ENCODE results near the gene SLC4A5. TPM values are rescaled to one million over a fixed set of nuclear protein-coding genes. Genes with fewer than 3 reads are reported as not detected.

Gene SLC4A5
- total and polyA plus RNA-seq, 8 donors = 0.12 to 4.8 (median 0.58) TPM; not detected in 1

DNA sequence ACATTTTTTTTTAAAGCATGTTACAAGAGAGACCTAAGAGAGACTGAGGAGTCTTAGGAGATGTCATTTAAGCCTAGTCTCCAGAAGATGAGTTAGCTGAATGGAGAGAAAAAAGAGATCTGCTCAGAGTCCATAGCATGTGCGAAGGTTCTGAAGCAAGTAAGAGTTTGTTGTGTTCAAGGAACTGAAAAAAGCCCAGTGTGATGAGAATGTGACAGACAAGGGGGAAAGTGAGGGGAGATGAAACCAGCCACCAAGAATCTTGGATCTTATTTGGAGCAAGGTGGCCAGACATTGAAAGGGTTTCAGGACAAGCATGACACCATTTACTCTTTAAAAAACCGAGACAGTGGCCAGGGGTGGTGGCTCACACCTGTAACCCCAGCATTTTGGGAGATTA, 159.3 kb downstream of the SLC4A5 start:
- H3K27me3 ChIP-seq = no peaks in the 10 kb centered on the region
- WGBS, 5 donors = 83 to 91% (median 84%) methylated on average over 2 of the region's 2 CpGs
- no peak overlapping the region for H3K4me3 ChIP-seq
- H3K9me3 ChIP-seq = no peaks in the 10 kb centered on the region
- DNase-seq = no peak
- H3K27ac ChIP-seq = no peak overlapping the region
- intact Hi-C loops (cut with DNase I; ENCODE audit: low total_unique reads) = no loop called here
- TF ChIP-seq POLR2A (IDR thresholded peaks at IDR 0.05) (no peak), EP300 (IDR thresholded peaks at IDR 0.05) (no peak), POLR2AphosphoS5 (IDR thresholded peaks at IDR 0.05) (no peak)
- TF ChIP-seq, protein P1, sequence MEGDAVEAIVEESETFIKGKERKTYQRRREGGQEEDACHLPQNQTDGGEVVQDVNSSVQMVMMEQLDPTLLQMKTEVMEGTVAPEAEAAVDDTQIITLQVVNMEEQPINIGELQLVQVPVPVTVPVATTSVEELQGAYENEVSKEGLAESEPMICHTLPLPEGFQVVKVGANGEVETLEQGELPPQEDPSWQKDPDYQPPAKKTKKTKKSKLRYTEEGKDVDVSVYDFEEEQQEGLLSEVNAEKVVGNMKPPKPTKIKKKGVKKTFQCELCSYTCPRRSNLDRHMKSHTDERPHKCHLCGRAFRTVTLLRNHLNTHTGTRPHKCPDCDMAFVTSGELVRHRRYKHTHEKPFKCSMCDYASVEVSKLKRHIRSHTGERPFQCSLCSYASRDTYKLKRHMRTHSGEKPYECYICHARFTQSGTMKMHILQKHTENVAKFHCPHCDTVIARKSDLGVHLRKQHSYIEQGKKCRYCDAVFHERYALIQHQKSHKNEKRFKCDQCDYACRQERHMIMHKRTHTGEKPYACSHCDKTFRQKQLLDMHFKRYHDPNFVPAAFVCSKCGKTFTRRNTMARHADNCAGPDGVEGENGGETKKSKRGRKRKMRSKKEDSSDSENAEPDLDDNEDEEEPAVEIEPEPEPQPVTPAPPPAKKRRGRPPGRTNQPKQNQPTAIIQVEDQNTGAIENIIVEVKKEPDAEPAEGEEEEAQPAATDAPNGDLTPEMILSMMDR (IDR thresholded peaks at IDR 0.05) = no peak
- peaks cover 0 to 6% (median 0%) of the 10 kb centered on the region in 4 donors for H3K4me1 ChIP-seq
- no peaks in the 10 kb centered on the region for H3K36me3 ChIP-seq

DNA sequence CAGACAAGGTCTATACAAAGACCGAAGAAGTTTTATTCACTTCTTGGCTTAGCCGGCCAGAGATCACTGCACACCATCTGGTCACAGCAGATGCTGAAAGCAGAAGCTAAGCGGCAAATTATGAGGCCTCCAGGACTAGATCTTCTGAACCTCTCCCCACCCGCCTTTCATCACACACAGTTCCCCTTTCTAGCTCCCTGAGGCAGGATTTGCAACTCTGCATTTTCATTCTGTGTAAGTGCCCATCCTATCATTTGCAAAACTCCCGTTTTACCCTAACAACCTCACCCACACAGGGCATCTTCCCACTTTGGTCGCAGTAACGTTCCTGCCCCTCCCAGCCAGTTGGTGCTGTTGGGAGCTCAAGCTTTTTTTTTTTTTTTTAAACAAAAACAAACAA, 161.5 kb downstream of the SLC4A5 start:
- DNase-seq = peak in 1 of 2 donors; percentile 65
- Histone ChIP-seq H3K4me1 (peaks cover 10 to 18% (median 11%) of the 10 kb centered on the region in 4 donors), H3K36me3 (peaks cover 0 to 3% (median 0%) of the 10 kb centered on the region in 4 donors), H3K4me3 (no peak overlapping the region), H3K27me3 (no peaks in the 10 kb centered on the region), H3K9me3 (no peaks in the 10 kb centered on the region), H3K27ac (peak overlapping the region in 2 of 5 donors; percentile 42 to 72)
- intact Hi-C loops (cut with DNase I; ENCODE audit: low total_unique reads) = no loop called here
- TF ChIP-seq, protein P1 (IDR thresholded peaks at IDR 0.05) = no peak
- no peak for TF ChIP-seq POLR2AphosphoS5 (IDR thresholded peaks at IDR 0.05)
- TF ChIP-seq POLR2A (IDR thresholded peaks at IDR 0.05) = no peak
- TF ChIP-seq EP300 (IDR thresholded peaks at IDR 0.05) = no peak
- WGBS, 5 donors = 38 to 54% (median 48%) methylated on average over 7 of the region's 7 CpGs

DNA sequence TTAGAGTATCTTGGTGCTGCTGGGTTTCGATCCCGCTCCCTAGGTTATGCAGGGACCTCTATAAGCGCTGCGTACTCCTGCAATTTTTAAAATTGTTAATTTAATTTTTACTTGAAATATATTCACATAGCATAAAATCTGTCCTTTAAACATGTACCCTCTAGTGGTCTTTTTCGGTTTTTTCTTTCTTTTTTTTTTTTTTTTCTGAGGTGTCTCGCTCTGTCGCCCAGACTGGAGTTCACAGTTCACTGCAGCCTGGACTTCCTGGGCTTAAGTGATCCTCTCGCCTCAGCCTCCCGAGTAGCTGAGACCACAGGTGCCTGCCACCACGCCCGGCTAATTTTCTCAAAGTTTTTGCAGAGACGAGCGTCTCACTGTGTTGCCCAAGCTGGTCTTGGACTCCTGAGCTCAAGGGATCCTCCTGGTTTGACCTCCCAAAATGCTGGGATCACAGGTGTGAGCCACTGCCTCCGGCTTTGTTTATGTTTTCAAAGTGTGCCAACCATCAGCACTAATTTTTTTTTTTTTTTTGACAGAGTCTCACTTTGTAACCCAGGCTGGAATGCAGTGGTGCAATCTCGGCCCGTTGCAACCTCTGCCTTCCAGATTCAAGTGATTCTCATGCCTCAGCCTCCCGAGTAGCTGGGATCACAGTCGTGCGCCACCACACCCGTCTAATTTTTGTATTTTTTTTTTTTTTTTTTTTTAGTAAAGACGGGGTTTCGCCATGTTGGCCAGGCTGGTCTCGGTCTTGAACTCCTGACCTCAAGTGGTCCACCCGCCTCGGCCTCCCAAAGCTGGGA, 164.0 kb downstream of the SLC4A5 start:
- DNase-seq = no peak
- Histone ChIP-seq H3K36me3 (peaks cover 0 to 4% (median 2%) of the 10 kb centered on the region in 4 donors), H3K27me3 (no peaks in the 10 kb centered on the region), H3K9me3 (no peaks in the 10 kb centered on the region), H3K27ac (peak overlapping the region; percentile 97 to 99 (median 98)), H3K4me3 (peak overlapping the region; percentile 83 to 98 (median 91)), H3K4me1 (peaks cover 16 to 40% (median 28%) of the 10 kb centered on the region in 4 donors)
- TF ChIP-seq, protein P1 (IDR thresholded peaks at IDR 0.05) = peak in 5 of 7 experiments; percentile 3 to 40 (median 14)
- TF ChIP-seq EP300 (IDR thresholded peaks at IDR 0.05) = no peak
- WGBS, 5 donors = 49 to 55% (median 53%) methylated on average over 23 to 25 of the region's 25 CpGs
- intact Hi-C loops (cut with DNase I; ENCODE audit: low total_unique reads) = no loop called here

DNA sequence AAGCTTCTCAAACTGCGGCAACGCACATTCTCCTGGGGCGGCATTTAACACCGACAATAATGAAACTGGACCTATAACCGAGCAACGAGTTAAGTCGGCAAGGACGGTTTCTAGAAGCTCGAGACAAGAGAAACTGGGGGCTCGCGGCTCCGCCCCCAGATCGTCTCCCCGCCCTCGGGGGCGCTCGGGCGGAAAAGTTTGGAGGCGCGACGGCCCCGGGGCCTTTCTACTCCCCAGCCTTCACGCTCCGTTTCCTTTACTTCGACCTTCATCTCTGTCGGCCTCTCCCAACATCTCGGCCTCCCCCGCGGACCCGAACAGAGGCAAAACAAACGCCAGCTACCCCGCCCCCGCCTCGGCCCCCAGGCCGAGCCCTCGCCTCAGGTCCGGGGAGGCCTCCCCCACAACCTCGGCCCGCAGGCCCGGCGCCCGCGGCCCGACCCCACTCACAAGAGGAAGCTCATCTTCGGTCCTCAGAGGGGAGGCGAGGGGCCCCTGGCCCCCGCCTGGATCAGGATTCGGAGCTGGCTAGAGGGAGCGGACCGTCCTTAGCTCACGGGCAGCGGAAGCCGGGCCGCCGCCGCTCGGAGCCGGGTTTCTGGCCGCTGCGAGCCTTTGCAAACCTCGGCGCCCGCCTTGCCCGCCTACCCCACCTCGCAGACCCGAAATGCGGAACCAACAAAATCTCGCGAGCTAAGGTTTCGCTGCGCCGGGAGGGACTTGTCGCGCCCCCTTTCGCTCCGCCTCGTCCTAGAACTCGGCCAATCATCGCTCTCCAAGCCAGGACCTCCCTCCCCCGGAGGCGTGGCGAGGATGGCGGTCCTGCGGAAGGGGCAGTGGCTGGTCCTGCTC, 164.8 kb downstream of the SLC4A5 start, which contains the start of gene MOB1A:
Gene MOB1A, minus strand, starts transcription at position 669 of the 852 bp plus-strand sequence. Its CDS starts 205 bp downstream, at position 464.
- Histone ChIP-seq H3K4me1 (peaks cover 16 to 43% (median 30%) of the 10 kb centered on the region in 4 donors), H3K9me3 (no peaks in the 10 kb centered on the region), H3K4me3 (peak within 1 kb of the TSS; percentile 83 to 98 (median 91)), H3K27ac (peak within 1 kb of the TSS; percentile 97 to 99 (median 98)), H3K36me3 (peaks cover 0 to 4% (median 2%) of the 10 kb centered on the region in 4 donors), H3K27me3 (no peaks in the 10 kb centered on the region)
- intact Hi-C loops (cut with DNase I; ENCODE audit: low total_unique reads) = no loop called here
- TF ChIP-seq POLR2AphosphoS5 (IDR thresholded peaks at IDR 0.05) = peak; percentile 72 to 96 (median 93)
- TF ChIP-seq EP300 (IDR thresholded peaks at IDR 0.05) = no peak
- TF ChIP-seq, protein P1 (IDR thresholded peaks at IDR 0.05) = peak in 1 of 7 experiments; percentile 23
- TF ChIP-seq POLR2A (IDR thresholded peaks at IDR 0.05) = peak in 2 of 4 donors; percentile 29 to 64
- peak; percentile 98 to 100 for DNase-seq
- 0 to 1% (median 0%) methylated on average over 53 to 84 of the region's 84 CpGs for WGBS, 5 donors
